HL-60/S4 (cell line): ENCODE measurements around the gene TERT.

Experiments
- in situ Hi-C: fragments of 300-500 bp; cut with MboI; formaldehyde crosslinking; loops from 2 replicates; pipeline ENCODE4 v1.14.3; 2022; ENCODE audit warnings: low sequenced_read_pairs

The TERT gene

GRCh38 chr5:1265026-1265425 lies 29.8 kb downstream of the TERT start:
- in situ Hi-C loops = no loop called here

GRCh38 chr5:1264211-1264610 lies 30.7 kb downstream of the TERT start:
- in situ Hi-C loops = no loop called here

GRCh38 chr5:1262381-1262780 lies 32.5 kb downstream of the TERT start:
- in situ Hi-C loops = no loop called here

- in situ Hi-C loops = no loop called here
Measured at GRCh38 chr5:1261643-1262042, 33.2 kb downstream of the TERT start.

GRCh38 chr5:1259806-1260480 lies 34.9 kb downstream of the TERT start:
- in situ Hi-C loops = no loop called here

- in situ Hi-C loops = no loop called here
Measured at GRCh38 chr5:1257841-1258240, 37.0 kb downstream of the TERT start.

GRCh38 chr5:1257363-1257762 lies 37.5 kb downstream of the TERT start:
- in situ Hi-C loops = no loop called here

- in situ Hi-C loops = no loop called here
Measured at GRCh38 chr5:1256776-1257175, 38.1 kb downstream of the TERT start.

- in situ Hi-C loops = no loop called here
Measured at GRCh38 chr5:1255081-1255561, 39.7 kb downstream of the TERT start.

GRCh38 chr5:1254196-1254595 lies 40.7 kb downstream of the TERT start:
- in situ Hi-C loops = no loop called here

- in situ Hi-C loops = no loop called here
Measured at GRCh38 chr5:1253456-1254105, 41.3 kb downstream of the TERT start.

- in situ Hi-C loops = no loop called here
Measured at GRCh38 chr5:1252681-1253080, 42.2 kb downstream of the TERT start.

GRCh38 chr5:1251678-1252580 lies 42.9 kb downstream of the TERT start:
- in situ Hi-C loops = no loop called here

GRCh38 chr5:1249366-1250280 lies 45.2 kb downstream of the TERT start:
- in situ Hi-C loops = no loop called here

- in situ Hi-C loops = no loop called here
Measured at GRCh38 chr5:1247811-1248210, 47.1 kb downstream of the TERT start.

GRCh38 chr5:1246711-1247431 lies 48.0 kb downstream of the TERT start:
- in situ Hi-C loops = no loop called here

- in situ Hi-C loops = no loop called here
Measured at GRCh38 chr5:1245905-1246576, 48.8 kb downstream of the TERT start.

- in situ Hi-C loops = no loop called here
Measured at GRCh38 chr5:1244976-1245375, 49.9 kb downstream of the TERT start.

GRCh38 chr5:1244255-1244654 lies 50.6 kb downstream of the TERT start:
- in situ Hi-C loops = no loop called here
